Heart left ventricle (tissue), 16 donors: ENCODE measurements around the gene C1orf141. TPM values are rescaled to one million over a fixed set of nuclear protein-coding genes. Genes with fewer than 3 reads are reported as not detected.

Experiments
- ATAC-seq, 4 donors: fragments of 200-7000 bp; cut with Tn5 transposase; one replicate each; pipeline ENCODE4 v1.9.1; 2020 to 2022; ENCODE audit warnings: moderate library complexity in 4 of 4, mild to moderate bottlenecking in 3 of 4, moderate number of reproducible peaks in 1 of 4
- DNase-seq, 5 donors: peaks; one replicate each; pipeline ENCODE4 v3.0.0-alpha.2; 2020
- H3K27ac ChIP-seq, 12 donors: fragments of 200-600 bp; sonication (generic) in 4 of 12; one replicate each; pipeline versions ENCODE4 v1.5.0 to v1.8.0; 2016 to 2022; ENCODE audit warnings: mild to moderate bottlenecking in 2 of 12
- H3K27me3 ChIP-seq, 9 donors: fragments of 200-600 bp; sonication (generic) in 2 of 9; one replicate each; pipeline versions ENCODE4 v1.5.1 to v1.8.0; 2016 to 2022; ENCODE audit warnings: mild to moderate bottlenecking in 3 of 9
- H3K36me3 ChIP-seq, 9 donors: fragments of 200-600 bp; sonication (generic) in 2 of 9; one replicate each; pipeline versions ENCODE4 v1.5.0 to v1.8.0; 2018 to 2022; ENCODE audit warnings: mild to moderate bottlenecking in 2 of 9
- H3K4me1 ChIP-seq, 12 donors: fragments of 200-600 bp; sonication (generic) in 4 of 12; one replicate each; pipeline versions ENCODE4 v1.5.0 to v1.8.0; 2016 to 2022; ENCODE audit warnings: mild to moderate bottlenecking in 3 of 12
- H3K4me3 ChIP-seq, 12 donors: fragments of 200-600 bp; sonication (generic) in 4 of 12; one replicate each; pipeline versions ENCODE4 v1.5.0 to v1.8.0; 2017 to 2022; ENCODE audit warnings: mild to moderate bottlenecking in 9 of 12, moderate library complexity in 4 of 12
- H3K9me3 ChIP-seq, 12 donors: fragments of 200-600 bp; sonication (generic) in 4 of 12; one replicate each; pipeline versions ENCODE4 v1.5.0 to v1.8.0; 2016 to 2022; ENCODE audit warnings: mild to moderate bottlenecking in 1 of 12
- CTCF ChIP-seq, 12 donors: fragments of 200-600 bp; sonication (generic) in 4 of 12; IDR thresholded peaks; one replicate each; pipeline versions ENCODE4 v1.5.0 to v1.8.0; 2018 to 2022; ENCODE audit warnings: antibody characterized with exemption in 12 of 12, mild to moderate bottlenecking in 5 of 12
- POLR2A ChIP-seq, 2 donors: fragments of 450-650 bp; IDR thresholded peaks; one replicate each; pipeline ENCODE4 v1.6.1; 2017; ENCODE audit warnings: antibody characterized with exemption in 2 of 2, mild to moderate bottlenecking in 2 of 2, moderate library complexity in 2 of 2
- WGBS, 4 donors: extraction: QIAGEN DNeasy Blood & Tissue Kit in 2 of 4; methylation state at CpG; one replicate each; pipeline versions ENCODE4 v1.1.5 to v1.1.7; 2013 to 2018; 5-methylcytosine and 5-hydroxymethylcytosine counted together
- intact Hi-C, 10 donors: fragments of 100-400 bp; cut with DNase I; formaldehyde crosslinking; loops; one replicate each; pipeline versions ENCODE4 v1.11.1 to v1.14.2; 2022
- polyA plus RNA-seq, 2 donors: library from polyadenylated mRNA; stranded (reverse); fragments of 200-250 nt; gene quantifications; one replicate each; pipeline ENCODE4 v1.2.3, GENCODE V29; 2013
- total RNA-seq, 9 donors: library from RNA; depleted of rRNA in 2 of 9; stranded (reverse); fragments of >200 nt in 2 of 9; fragmentation: NEBNext Ultra II Directional in 3 of 9; extraction: Animal tissue kit (Norgen Biotek cat#: 25700) in 3 of 9; gene quantifications; one replicate each; pipeline versions ENCODE4 v1.1.0 to v1.2.4, GENCODE V29; 2016 to 2023
- donor health status: ischemic (EF 13 %, LVEDD 7.1; RV severe dilation, severe dysfunction).
- donor health status: healthy with polysubstance abuse.
- donor health status: DM: no; HTN: yes; CAD: no.
- donor health status: DM: no; HTN: no; CAD: no.
- donor health status: ischemic (EF 25% LVEDD 6.9; RV normal size, moderate dysfunction).
- donor health status: ischemic (EF 25% LVEDD 5.7; RV mildly dilated, moderate dysfunction).
- donor health status: healthy.
- donor health status: DM: yes; HTN: yes; CAD: no.
- donor health status: ischemic (EF 35%, LVEDD 5.7; RV mildly dilated, moderate dysfunction).
- donor health status: nonischemic (EF 11% LVEDD 7.7; RV severe dilation, severe dysfunction).
- donor health status: DM: yes; HTN: yes; CAD: no.
- donor health status: PGD.
- donor health status: ischemic (EF 29% LVEDD 5.4; RV normal size, mild dysfunction).
- donor health status: nonischemic (EF 23%, LVEDD 6.1; RV moderate dilation, normal function).

C1orf141 gene
- total and polyA plus RNA-seq, 11 donors: not detected

- intact Hi-C loops: no loop called here
- no peaks in the 10 kb centered on the region for H3K9me3 ChIP-seq
- H3K36me3 ChIP-seq: no peaks in the 10 kb centered on the region
- H3K27ac ChIP-seq: no peak overlapping the region
- peaks cover 0 to 11% (median 0%) of the 10 kb centered on the region in 9 donors for H3K27me3 ChIP-seq
- TF ChIP-seq POLR2A (IDR thresholded peaks at IDR 0.05): no peak
- no peak for TF ChIP-seq CTCF (IDR thresholded peaks at IDR 0.05)
- H3K4me1 ChIP-seq: no peaks in the 10 kb centered on the region
- no peak overlapping the region for H3K4me3 ChIP-seq
- ATAC-seq: no peak
- no peak for DNase-seq
These were observed 37.5 kb downstream of the C1orf141 start for GRCh38 chr1:67097305-67097704.

GRCh38 chr1:67094191-67094590 lies 40.6 kb downstream of the C1orf141 start:
- Histone ChIP-seq H3K4me1 (no peaks in the 10 kb centered on the region), H3K27me3 (peaks cover 0 to 11% (median 0%) of the 10 kb centered on the region in 9 donors), H3K9me3 (peaks cover 0 to 8% (median 0%) of the 10 kb centered on the region in 12 donors), H3K4me3 (no peak overlapping the region), H3K36me3 (no peaks in the 10 kb centered on the region), H3K27ac (no peak overlapping the region)
- WGBS, 4 donors: 82 to 88% (median 85%) methylated on average over 2 of the region's 2 CpGs
- no peak for ATAC-seq
- intact Hi-C loops: no loop called here
- TF ChIP-seq POLR2A (IDR thresholded peaks at IDR 0.05) (no peak), CTCF (IDR thresholded peaks at IDR 0.05) (no peak)
- no peak for DNase-seq

GRCh38 chr1:67089685-67090208 lies 45.0 kb downstream of the C1orf141 start:
- DNase-seq (no peak), ATAC-seq (no peak)
- H3K4me1 ChIP-seq: no peaks in the 10 kb centered on the region
- no peaks in the 10 kb centered on the region for H3K36me3 ChIP-seq
- intact Hi-C loops: no loop called here
- WGBS, 4 donors: 80 to 86% (median 83%) methylated on average over 1 of the region's 1 CpG
- H3K27ac ChIP-seq: no peak overlapping the region
- TF ChIP-seq CTCF (IDR thresholded peaks at IDR 0.05): no peak
- no peak for TF ChIP-seq POLR2A (IDR thresholded peaks at IDR 0.05)
- no peak overlapping the region for H3K4me3 ChIP-seq
- peaks cover 0 to 8% (median 0%) of the 10 kb centered on the region in 9 donors for H3K27me3 ChIP-seq
- H3K9me3 ChIP-seq: peaks cover 0 to 8% (median 0%) of the 10 kb centered on the region in 12 donors

DNA sequence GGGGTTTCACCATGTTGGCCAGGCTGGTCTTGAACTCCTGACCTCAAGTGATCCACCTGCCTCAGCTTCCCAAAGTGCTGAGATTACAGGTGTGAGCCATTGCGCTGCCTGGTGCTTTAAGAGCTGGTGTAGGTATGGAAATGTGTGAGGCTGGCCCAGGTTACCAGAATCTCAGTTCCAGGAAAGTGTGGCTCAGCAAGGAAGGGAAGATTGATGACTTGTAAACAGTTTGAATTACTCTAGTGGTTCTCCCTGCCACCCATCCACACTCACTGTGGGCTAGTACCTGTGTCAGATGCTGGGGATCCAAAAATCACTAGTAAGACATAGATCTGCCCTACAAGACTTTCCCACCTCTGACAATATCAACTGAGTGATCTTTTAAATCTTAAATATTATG lies 46.3 kb downstream of the C1orf141 start:
- TF ChIP-seq POLR2A (IDR thresholded peaks at IDR 0.05) (no peak), CTCF (IDR thresholded peaks at IDR 0.05) (no peak)
- WGBS, 4 donors: 90 to 100% (median 95%) methylated on average over 1 of the region's 1 CpG
- ATAC-seq: no peak
- H3K27me3 ChIP-seq: peaks cover 0 to 5% (median 0%) of the 10 kb centered on the region in 9 donors
- intact Hi-C loops: no loop called here
- H3K36me3 ChIP-seq: no peaks in the 10 kb centered on the region
- no peak overlapping the region for H3K4me3 ChIP-seq
- no peak for DNase-seq
- no peaks in the 10 kb centered on the region for H3K4me1 ChIP-seq
- H3K9me3 ChIP-seq: peaks cover 0 to 8% (median 0%) of the 10 kb centered on the region in 12 donors
- H3K27ac ChIP-seq: no peak overlapping the region
